H1 (cell line): ENCODE measurements around the gene RBM18. TPM values are rescaled to one million over a fixed set of nuclear protein-coding genes. Genes with fewer than 3 reads are reported as not detected.

Experiments used
- CTBP2 ChIP-seq: IDR thresholded peaks from 2 replicates; pipeline ENCODE4 v1.7.0; 2011; ENCODE audit warnings: borderline replicate concordance, mild to moderate bottlenecking, moderate library complexity, mixed read lengths, low read length; ENCODE audit not compliant: insufficient read depth, insufficient read length
- KDM1A ChIP-seq: fragments of 200-600, 300-600 bp; sonication (generic); IDR thresholded peaks from 2 replicates; pipeline ENCODE4 v1.7.1; 2016; ENCODE audit warnings: mild to moderate bottlenecking, low read length, borderline replicate concordance
- RAD21 ChIP-seq, 2 experiments: IDR thresholded peaks in 1 of 2; conservative IDR thresholded peaks in 1 of 2; 2 replicates each; pipeline ENCODE4 v1.6.1; 2011; ENCODE audit warnings: low read depth in 2 of 2, low read length in 2 of 2, improper control_type of control experiment in 1 of 2, inconsistent platforms in 1 of 2, mild to moderate bottlenecking in 1 of 2, moderate library complexity in 1 of 2
- RNF2 ChIP-seq: fragments of 200-900, 300-1000 bp; sonication (generic); IDR thresholded peaks from 2 replicates; pipeline ENCODE4 v1.7.1; 2016; ENCODE audit warnings: borderline replicate concordance, low read depth, mild to moderate bottlenecking, antibody characterized with exemption, low read length; ENCODE audit not compliant: poor library complexity, severe bottlenecking; ENCODE audit errors: missing control alignments
- polyA plus RNA-seq, 7 experiments: library from polyadenylated mRNA; depleted of rRNA in 3 of 7; stranded (reverse) in 5 of 7; unstranded in 2 of 7; fragments of >200 nt in 5 of 7; fragments of 200-250 nt in 2 of 7; gene quantifications; 1 replicate in 5 of 7; 2 replicates in 1 of 7; 4 replicates in 1 of 7; pipeline versions ENCODE4 v1.2.1 to v1.2.3, GENCODE V29; 2011 to 2013; ENCODE audit warnings: missing spikeins in 2 of 7, mixed read lengths in 2 of 7
- total RNA-seq: library from RNA; stranded (reverse); fragmentation: NEBNext Ultra II Directional; extraction: Animal tissue kit (Norgen Biotek cat#: 25700); gene quantifications from 2 replicates; pipeline ENCODE4 v1.2.1, GENCODE V29; 2021

RBM18 gene
- total and polyA plus RNA-seq, 2 of the 8 experiments (the other 6 are each of a cell fraction or from before 2014, with no cell fraction given): 5.9 to 14.3 TPM

- no peak for TF ChIP-seq KDM1A
- TF ChIP-seq RNF2: no peak
- TF ChIP-seq RAD21 (IDR thresholded peaks at IDR 0.05 in 1 of 2, conservative IDR thresholded peaks at IDR 0.05 in 1 of 2; ENCODE audit: low read depth in 2 of 2, low read length in 2 of 2): no peak
- TF ChIP-seq CTBP2: no peak
Observed at GRCh38 chr9:122262073-122262472, 2.6 kb downstream of the RBM18 start (continued).
